ENCODE results near the gene C1orf35.

The C1orf35 gene

DNA sequence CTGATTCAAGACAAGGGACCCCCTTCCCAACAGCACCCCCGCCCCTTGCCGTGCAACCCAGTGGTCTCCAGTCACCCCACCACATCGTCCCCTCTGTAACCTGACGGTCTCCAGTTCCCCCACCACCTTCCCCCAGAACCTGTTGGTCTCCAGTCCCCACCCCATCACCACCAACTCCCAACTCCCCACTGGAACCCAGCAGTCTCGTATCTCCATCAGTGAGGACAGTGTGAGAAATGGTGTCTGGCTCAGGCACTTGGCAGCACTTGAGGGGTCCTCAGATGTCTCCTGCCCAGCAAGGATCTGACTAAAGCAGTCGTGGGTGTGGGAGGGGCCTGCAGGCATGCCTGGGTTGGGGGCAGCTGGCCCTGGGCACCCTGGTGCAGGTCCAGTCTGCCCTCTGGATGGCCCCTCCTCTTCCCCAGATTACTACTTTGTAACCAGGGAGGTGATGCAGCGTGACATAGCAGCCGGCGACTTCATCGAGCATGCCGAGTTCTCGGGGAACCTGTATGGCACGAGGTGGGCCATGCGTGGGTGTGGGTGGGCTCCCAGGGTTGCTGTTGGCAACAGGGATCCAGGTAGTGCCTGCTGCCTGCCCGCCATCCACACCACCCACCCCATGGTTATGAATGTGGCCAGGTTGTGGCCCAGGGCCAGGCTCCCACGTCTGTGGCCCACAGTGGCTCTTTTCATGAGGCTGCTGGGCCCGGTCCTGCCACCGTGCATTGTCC lies 43.5 kb upstream of the C1orf35 start:
- Mint-ChIP-seq H3K4me1 (ENCODE audit: low read depth) (peaks cover 27% of the 10 kb centered on the region), H3K27me3 (no peaks in the 10 kb centered on the region), H3K36me3 (ENCODE audit: low read depth) (peaks cover 94% of the 10 kb centered on the region), H3K27ac (no peak overlapping the region), H3K4me3 (no peak overlapping the region), H3K9me3 (no peaks in the 10 kb centered on the region)
- intact Hi-C loops (cut with micrococcal nuclease) = no loop called here

DNA sequence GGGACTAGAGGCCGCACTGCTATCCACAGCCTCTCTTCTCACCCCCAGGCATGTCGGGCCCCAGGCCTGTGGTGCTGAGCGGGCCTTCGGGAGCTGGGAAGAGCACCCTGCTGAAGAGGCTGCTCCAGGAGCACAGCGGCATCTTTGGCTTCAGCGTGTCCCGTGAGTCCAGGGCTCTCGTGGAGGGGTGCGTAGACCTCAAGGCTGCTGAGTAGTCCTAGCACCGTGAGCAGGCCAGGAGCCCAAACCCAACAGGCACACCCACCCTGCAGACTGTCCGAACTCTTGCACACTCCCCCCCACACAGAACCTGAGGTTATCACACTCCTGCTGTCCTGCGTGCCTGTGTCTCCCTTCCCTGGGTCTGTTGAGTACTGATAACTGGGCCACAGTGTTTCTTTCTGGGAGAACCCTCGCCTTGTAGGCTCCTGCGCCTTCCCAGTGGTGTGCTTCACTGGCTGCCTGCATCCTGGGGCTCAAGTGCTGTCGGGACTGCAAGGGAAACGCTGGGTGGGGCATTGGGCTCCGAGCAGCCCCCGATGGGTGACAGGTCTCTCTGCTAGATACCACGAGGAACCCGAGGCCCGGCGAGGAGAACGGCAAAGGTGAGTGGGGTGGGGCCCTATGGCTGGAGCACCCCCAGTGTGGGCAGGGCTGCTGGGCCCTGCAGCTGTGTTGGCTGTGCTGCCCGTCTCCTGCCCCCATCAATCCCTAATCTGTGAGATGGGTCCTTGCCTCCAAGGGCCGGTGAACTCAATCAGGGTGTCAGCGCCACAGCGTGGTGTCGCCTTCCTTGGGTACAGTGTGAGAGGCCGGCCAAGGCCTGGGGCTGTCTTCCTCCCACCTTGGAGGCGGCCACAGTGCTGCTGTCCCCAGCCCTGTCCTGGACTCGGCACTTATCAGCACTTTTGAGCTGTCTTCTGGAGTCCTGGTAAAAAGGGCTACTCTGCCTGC lies 42.6 kb upstream of the C1orf35 start:
- intact Hi-C loops (cut with micrococcal nuclease) = no loop called here
- Mint-ChIP-seq H3K27me3 (no peaks in the 10 kb centered on the region), H3K4me3 (no peak overlapping the region), H3K4me1 (ENCODE audit: low read depth) (peaks cover 35% of the 10 kb centered on the region), H3K9me3 (no peaks in the 10 kb centered on the region), H3K36me3 (ENCODE audit: low read depth) (peaks cover 96% of the 10 kb centered on the region), H3K27ac (no peak overlapping the region)

DNA sequence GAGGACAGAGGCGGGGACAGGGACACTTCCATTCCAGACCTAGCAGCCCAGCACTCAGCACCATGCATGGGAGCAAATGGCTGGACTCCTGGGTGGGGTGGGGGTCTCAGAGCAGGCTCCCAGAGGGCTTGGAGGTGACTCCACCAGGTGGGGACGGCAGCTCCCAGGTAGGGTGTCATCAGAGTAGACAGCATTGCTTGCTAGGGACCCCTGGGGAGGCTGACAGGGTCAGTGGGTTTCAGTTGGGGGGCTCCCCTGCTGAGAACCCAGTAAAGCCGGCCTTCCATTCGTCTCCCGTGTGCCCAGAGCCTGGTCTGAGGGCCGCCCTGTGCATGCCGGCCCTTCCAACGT lies 41.8 kb upstream of the C1orf35 start:
- no peak overlapping the region for H3K4me3 Mint-ChIP-seq
- H3K27me3 Mint-ChIP-seq = no peaks in the 10 kb centered on the region
- intact Hi-C loops (cut with micrococcal nuclease) = no loop called here

DNA sequence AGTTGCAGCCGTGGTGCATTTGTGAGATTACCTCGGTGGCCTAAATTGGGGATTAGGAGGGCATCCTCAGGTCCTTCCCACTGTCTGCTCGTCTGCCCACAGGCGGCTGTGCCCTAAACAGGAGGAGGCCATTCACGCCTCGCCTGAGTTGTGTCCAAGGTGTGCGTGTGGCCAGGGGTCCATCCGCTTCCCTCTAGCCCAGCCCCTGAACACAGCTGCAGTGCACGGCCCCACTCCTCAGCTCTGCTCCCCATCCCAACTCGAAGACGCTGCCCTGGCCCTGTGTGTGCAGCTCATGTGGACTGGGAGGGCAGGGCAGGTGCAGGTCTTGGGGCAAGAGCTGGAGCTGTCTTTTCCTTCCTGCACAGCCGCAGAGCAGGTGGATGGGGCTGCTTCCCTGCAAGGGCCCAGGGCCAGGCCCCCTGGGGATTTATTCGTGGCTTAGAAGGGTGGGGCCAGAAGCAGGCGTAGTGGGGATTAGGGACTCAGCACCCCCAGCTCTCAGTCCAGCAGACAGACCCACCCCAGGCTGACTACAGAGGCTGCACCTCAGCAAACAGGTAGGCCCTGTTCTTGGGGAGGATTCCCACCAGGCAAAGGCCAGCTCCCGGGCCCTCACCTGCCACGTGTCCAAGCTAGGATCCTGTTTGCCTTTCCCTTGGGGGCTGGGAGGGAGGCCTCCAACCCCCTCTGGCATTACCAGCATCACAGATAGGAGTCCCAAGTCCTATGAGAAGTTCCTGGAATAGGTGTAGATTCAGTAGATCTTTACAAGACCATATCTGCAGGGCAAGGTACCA lies 41.3 kb upstream of the C1orf35 start:
- Mint-ChIP-seq H3K4me3 (no peak overlapping the region), H3K27ac (no peak overlapping the region), H3K4me1 (ENCODE audit: low read depth) (peaks cover 35% of the 10 kb centered on the region), H3K27me3 (no peaks in the 10 kb centered on the region), H3K36me3 (ENCODE audit: low read depth) (peaks cover 99% of the 10 kb centered on the region), H3K9me3 (no peaks in the 10 kb centered on the region)
- intact Hi-C loops (cut with micrococcal nuclease) = no loop called here

More for the DNA sequence above, 41.8 kb upstream of the C1orf35 start:
- Mint-ChIP-seq H3K4me1 (ENCODE audit: low read depth) (peaks cover 35% of the 10 kb centered on the region), H3K27ac (no peak overlapping the region), H3K36me3 (ENCODE audit: low read depth) (peaks cover 99% of the 10 kb centered on the region), H3K9me3 (no peaks in the 10 kb centered on the region)

DNA sequence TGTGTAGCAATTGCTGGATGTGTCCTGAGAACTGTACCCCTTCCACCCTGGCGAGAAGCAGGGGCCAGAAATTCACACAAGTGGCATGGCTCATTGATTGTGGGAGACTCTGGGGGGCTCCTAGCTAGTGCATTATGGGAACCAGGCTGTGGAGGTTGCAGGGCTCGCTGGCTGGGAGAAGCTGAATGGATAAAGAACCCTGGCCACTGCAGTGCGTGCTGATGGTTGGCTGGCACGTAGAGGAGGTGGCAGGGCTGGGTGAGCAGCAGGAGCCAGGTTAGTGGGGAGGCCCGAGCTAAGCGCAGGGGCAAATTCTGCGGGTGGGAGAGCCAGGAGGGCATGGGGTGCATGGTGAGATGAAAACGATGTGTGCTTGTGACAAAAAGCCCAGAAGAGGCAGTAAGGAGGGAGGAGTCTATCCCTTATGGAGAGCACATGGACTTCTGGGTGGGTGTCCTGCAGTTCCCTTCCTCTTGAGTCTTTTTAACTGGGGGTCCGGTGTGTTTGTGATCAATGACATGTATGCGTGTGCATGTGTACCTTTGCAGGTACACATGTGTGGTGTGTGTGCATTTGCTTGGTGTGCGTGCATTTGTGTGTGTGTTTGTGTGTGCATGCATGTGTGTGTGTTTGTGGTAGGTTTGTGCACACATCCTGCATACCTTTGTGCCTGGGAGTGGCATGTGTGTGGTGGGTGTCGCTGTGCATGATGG lies 40.5 kb upstream of the C1orf35 start:
- Mint-ChIP-seq H3K9me3 (no peaks in the 10 kb centered on the region), H3K4me3 (no peak overlapping the region), H3K27me3 (no peaks in the 10 kb centered on the region), H3K4me1 (ENCODE audit: low read depth) (peaks cover 35% of the 10 kb centered on the region), H3K27ac (peak overlapping the region; percentile 26), H3K36me3 (ENCODE audit: low read depth) (peaks cover 91% of the 10 kb centered on the region)
- intact Hi-C loops (cut with micrococcal nuclease) = no loop called here

DNA sequence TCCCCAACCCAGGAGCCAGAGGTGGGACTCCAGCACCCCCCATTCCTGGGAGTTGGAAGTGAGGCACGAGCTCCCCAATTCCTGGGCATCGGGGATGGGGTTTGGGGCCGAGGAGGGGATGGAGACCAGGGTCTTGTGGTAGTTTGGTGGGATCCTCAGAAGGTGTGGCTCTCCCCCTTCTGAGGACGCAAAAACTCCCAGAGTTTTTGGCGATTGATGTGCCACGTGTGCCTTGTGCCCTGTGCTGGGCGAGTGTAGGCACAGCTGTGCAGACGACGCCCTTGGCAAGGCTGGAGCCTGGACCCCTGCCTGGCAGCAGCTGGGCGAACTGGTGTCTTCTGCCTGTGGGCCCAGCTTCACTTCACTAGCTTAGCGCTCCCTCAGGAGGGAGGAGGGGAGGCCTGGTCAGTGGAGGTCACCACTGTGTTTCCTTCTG lies 39.6 kb upstream of the C1orf35 start:
- Mint-ChIP-seq H3K4me1 (ENCODE audit: low read depth) (peaks cover 35% of the 10 kb centered on the region), H3K27ac (peak overlapping the region; percentile 26), H3K9me3 (no peaks in the 10 kb centered on the region), H3K36me3 (ENCODE audit: low read depth) (peaks cover 82% of the 10 kb centered on the region), H3K27me3 (no peaks in the 10 kb centered on the region), H3K4me3 (no peak overlapping the region)
- intact Hi-C loops (cut with micrococcal nuclease) = no loop called here

DNA sequence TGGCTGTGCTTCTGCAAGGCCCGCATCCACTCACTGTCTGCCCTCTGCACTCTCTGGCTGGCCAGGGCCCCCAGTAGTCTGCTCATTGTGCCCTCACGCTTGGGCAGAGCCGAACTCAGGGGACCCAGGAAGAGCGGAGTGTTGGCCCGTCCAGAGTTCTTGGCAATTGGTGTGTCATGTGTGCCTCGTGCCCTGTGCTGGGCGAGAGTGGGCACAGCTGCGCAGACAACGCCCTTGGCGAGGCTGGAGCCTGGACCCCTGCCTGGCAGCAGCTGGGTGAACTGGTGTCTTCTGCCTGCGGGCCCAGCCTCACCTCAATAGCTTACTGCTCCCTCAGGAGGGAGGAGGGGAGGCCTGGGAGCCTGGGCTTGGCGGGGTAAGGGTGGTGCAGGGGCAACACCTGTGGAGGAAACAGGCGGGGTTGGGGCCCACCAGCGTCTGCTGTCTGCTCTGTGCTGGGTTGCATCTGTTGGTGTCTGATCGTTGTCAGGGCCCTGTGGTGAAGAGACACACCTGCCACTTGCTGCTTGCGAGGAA lies 39.1 kb upstream of the C1orf35 start:
- Mint-ChIP-seq H3K27ac (peak overlapping the region; percentile 87), H3K36me3 (ENCODE audit: low read depth) (peaks cover 77% of the 10 kb centered on the region), H3K9me3 (no peaks in the 10 kb centered on the region), H3K4me3 (peak overlapping the region; percentile 9), H3K27me3 (no peaks in the 10 kb centered on the region), H3K4me1 (ENCODE audit: low read depth) (peaks cover 35% of the 10 kb centered on the region)
- intact Hi-C loops (cut with micrococcal nuclease) = no loop called here

DNA sequence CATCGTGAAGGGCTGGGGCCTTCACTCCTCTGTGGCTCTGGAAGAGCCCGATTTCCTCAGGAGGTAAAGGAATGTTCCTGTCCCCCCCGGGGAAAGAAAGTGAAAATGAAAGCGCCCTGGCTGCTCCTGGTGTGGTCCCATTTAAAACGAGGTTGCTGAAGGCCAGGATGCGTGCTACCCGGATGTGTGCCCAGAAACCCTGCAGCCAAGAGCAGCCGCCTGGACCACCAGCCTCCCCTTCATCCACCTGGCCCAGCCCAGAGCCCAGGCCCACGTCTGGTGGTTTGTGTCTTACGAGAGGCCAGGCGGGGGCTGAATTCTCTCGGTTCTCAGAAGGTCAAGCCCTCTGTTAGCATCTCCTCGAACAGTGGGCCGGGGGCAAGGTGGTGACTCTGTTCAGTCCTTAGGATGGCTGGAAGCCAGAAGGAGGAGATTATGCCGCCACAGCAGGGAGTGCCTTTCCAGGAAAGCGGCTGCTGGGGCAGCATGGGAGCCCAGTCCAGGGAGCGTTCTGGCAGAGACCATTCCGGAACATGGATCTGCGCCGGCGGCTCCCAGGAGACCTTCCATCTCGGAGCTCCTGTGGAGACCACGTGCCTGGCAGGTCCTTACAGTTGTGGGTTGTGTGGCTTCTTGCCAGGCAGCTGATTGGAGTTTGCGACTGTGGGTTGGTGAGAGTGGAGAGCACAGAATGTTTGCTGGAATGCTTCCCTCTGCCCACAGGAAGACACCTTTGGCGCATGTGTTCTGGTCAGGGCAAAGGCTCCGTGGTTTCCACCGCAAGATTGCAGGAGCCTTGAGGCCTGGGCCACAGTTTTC lies 38.3 kb upstream of the C1orf35 start:
- intact Hi-C loops (cut with micrococcal nuclease) = no loop called here
- Mint-ChIP-seq H3K27me3 (no peaks in the 10 kb centered on the region), H3K36me3 (ENCODE audit: low read depth) (peaks cover 69% of the 10 kb centered on the region), H3K9me3 (no peaks in the 10 kb centered on the region), H3K27ac (peak overlapping the region; percentile 87), H3K4me1 (ENCODE audit: low read depth) (peaks cover 35% of the 10 kb centered on the region), H3K4me3 (peak overlapping the region; percentile 82)

DNA sequence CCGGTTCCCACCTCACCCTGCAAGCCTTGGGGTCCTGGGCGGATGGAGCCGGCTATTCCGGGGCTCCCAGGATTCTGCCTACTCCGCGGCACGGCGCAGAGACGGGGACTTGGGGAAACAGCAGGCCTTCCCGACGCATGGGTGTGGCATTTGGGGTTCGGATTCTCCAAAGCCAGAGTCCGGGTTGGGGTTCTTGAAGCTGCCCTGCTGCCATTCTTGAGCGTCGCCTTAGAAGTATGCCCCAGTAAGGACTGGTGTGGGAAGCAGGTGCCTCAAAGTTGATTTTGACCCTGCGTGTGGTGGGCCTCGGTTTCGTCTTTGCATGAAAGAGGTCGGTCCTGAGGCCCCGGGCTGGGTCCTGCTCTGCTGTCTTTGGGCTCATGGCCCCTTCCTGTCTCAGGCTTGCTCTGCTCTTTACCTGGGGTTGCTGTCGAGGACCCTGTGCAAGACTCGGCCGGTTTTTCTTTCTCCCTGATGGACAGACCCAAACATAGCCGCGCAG lies 37.6 kb upstream of the C1orf35 start:
- Mint-ChIP-seq H3K27ac (peak overlapping the region; percentile 87), H3K36me3 (ENCODE audit: low read depth) (peaks cover 63% of the 10 kb centered on the region), H3K9me3 (no peaks in the 10 kb centered on the region), H3K27me3 (no peaks in the 10 kb centered on the region), H3K4me1 (ENCODE audit: low read depth) (peaks cover 40% of the 10 kb centered on the region), H3K4me3 (peak overlapping the region; percentile 82)
- intact Hi-C loops (cut with micrococcal nuclease) = loop anchor here (1.0 kb wide), 1 partner anchor 25 kb away; the partner anchor contains the start of gene IBA57

DNA sequence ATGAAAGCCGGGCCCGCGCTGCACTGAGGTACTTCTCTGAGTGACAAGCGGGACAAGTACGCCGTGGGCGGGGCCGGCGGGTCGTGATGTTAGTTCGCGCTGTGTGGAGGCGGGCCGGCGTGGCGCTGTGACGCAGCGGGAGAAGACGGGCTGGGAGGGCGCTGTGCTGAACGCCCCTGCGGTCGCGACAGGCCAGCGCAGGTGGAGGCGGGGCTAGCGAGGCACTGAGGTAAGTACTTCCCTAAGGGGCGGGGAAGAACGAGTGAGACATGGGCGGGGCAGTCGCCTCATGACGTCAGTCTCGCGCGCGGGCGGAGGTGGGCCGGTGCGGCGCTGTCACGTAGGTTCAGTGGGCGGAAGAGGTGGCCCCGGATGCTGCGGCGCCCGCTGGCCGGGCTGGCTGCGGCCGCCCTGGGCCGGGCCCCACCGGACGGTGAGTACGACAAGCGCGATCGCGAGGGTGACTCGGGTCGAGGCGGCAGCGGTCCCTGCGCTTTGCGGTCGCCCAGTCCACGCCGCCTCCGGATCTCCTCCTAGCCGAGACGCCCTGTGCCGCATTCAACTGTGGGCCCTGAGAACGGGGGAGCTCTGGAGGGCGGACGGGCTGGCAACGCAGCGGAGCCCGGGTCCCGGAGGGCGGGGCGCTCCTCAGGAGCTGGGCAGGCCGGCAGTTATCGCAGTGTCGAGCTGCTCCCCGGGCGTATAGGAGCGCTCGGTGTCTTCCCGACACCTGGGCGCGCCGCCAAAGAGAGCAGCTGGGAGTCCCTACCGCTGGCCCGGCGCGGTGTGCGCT lies 37.0 kb upstream of the C1orf35 start, which contains the start of gene GUK1:
GUK1 (plus strand) TSS at position 349 of the 793 bp plus-strand sequence; CDS start at position 373, 24 bp downstream.
- H3K4me3 Mint-ChIP-seq = peak within 1 kb of the TSS; percentile 82
- H3K36me3 Mint-ChIP-seq (ENCODE audit: low read depth) = peaks cover 56% of the 10 kb centered on the region
- intact Hi-C loops (cut with micrococcal nuclease) = loop anchor here (1.0 to 10.0 kb wide), 3 partner anchors 25 to 345 kb away; partner anchors contain the start of genes IBA57, MRPL55 and RNF187
- no peaks in the 10 kb centered on the region for H3K9me3 Mint-ChIP-seq
- no peaks in the 10 kb centered on the region for H3K27me3 Mint-ChIP-seq
- H3K27ac Mint-ChIP-seq = peak within 1 kb of the TSS; percentile 87
- peaks cover 41% of the 10 kb centered on the region for H3K4me1 Mint-ChIP-seq (ENCODE audit: low read depth)

DNA sequence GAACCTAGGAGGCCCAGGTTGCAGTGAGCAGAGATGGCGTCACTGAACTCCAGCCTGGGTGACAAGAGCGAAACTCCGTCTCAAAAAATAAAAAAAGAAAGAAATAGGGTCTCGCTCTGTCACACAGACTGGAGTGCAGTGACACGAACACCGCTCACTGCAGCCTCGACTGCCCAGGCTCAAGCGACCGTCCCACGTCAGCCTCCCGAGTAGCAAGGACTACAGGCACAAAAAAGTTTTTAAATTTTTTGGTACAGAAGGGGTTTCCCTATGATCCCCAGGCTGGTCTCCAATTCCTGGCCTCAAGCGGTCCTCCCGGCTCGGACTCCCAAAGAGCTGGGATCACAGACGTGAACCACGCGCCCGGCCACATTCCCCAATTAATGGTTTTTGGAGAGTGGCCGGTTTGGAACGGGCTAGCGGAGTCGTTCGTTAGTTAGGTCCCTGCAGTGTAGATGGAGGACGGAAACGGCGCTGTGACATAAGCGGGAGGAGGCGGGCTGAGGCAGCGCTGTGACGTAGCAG lies 36.3 kb upstream of the C1orf35 start:
- Mint-ChIP-seq H3K4me1 (ENCODE audit: low read depth) (peaks cover 41% of the 10 kb centered on the region), H3K27ac (peak overlapping the region; percentile 87), H3K27me3 (no peaks in the 10 kb centered on the region), H3K36me3 (ENCODE audit: low read depth) (peaks cover 49% of the 10 kb centered on the region), H3K9me3 (no peaks in the 10 kb centered on the region), H3K4me3 (peak overlapping the region; percentile 82)
- intact Hi-C loops (cut with micrococcal nuclease) = loop anchor here (1.0 to 10.0 kb wide), 2 partner anchors 30 to 345 kb away; partner anchors contain the start of genes MRPL55 and RNF187
